Measurements from ENCODE around the gene EVI5. TPM values are rescaled to one million over a fixed set of nuclear protein-coding genes. Genes with fewer than 3 reads are reported as not detected.

EVI5 gene
- total RNA-seq, 2 experiments from 2014 or later: 25.7 to 27.9 TPM

DNA sequence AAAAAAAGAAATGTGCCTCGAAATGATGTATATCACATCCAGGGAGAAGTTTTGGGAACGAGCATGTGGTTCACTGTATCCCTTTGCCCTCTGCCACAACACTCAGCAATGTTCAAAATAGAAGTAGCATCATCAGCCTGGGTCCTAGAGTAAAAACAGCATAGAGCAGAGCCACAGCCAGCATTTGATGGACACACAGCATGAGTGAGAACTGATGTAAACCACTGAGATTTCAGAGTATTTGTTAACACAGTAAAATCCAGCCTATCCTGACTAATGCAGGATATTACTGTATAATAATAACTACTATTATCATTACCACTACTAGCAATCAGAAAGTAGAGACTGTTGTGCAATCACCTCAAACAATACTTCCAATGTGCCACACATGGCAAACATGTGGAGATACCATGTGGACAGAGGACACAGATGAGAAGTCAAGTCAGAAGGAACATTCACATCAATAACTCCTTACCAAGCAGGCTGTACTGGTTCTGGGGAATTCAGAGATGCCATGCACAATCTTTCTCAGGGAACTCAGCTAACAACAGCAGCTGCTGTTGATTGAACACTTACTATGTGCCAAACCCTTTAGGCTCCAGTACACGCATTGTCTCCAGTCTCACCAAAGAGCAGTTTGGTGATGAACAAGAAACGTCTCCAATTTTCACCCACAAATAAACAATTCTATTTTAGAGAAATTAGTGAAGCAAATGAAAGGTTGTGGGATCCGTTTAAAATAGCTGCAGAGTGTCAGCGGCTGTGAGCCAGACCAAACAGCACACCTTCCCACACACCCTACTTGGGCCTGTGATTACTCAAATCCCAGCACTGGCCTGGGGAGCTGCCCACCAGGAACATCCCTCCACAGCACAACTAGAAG is 281.6 kb downstream of the EVI5 start:
- ChIA-PET CTCF (interaction anchor here (0.8 kb wide), 1 partner anchor 18 kb away, joined by 3 read pairs; no protein-coding TSS in a partner anchor), POLR2A (interaction anchor here (0.6 to 1.2 kb wide), 4 partner anchors 17 to 204 kb away, joined by 3 to 4 read pairs (median 3); partner anchors contain the start of genes GFI1 and RPAP2)
- Mint-ChIP-seq H3K4me3 (no peak overlapping the region), H3K36me3 (ENCODE audit: low read depth) (peaks cover 4% of the 10 kb centered on the region), H3K9me3 (no peaks in the 10 kb centered on the region), H3K4me1 (ENCODE audit: low read depth) (peaks cover 41% of the 10 kb centered on the region), H3K27me3 (no peaks in the 10 kb centered on the region), H3K27ac (peak overlapping the region; percentile 66)
- TF ChIP-seq, protein P1, sequence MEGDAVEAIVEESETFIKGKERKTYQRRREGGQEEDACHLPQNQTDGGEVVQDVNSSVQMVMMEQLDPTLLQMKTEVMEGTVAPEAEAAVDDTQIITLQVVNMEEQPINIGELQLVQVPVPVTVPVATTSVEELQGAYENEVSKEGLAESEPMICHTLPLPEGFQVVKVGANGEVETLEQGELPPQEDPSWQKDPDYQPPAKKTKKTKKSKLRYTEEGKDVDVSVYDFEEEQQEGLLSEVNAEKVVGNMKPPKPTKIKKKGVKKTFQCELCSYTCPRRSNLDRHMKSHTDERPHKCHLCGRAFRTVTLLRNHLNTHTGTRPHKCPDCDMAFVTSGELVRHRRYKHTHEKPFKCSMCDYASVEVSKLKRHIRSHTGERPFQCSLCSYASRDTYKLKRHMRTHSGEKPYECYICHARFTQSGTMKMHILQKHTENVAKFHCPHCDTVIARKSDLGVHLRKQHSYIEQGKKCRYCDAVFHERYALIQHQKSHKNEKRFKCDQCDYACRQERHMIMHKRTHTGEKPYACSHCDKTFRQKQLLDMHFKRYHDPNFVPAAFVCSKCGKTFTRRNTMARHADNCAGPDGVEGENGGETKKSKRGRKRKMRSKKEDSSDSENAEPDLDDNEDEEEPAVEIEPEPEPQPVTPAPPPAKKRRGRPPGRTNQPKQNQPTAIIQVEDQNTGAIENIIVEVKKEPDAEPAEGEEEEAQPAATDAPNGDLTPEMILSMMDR (IDR thresholded peaks at IDR 0.05): no peak
- intact Hi-C loops (cut with micrococcal nuclease): no loop called here
- no peak for ATAC-seq
- DNase-seq: no peak

- H3K9me3 Mint-ChIP-seq: no peaks in the 10 kb centered on the region
- H3K27me3 Mint-ChIP-seq: no peaks in the 10 kb centered on the region
- peaks cover 41% of the 10 kb centered on the region for H3K4me1 Mint-ChIP-seq (ENCODE audit: low read depth)
- H3K4me3 Mint-ChIP-seq: no peak overlapping the region
- TF ChIP-seq, protein P1 (IDR thresholded peaks at IDR 0.05): no peak
- POLR2A ChIA-PET: no interaction called here
- intact Hi-C loops (cut with micrococcal nuclease): no loop called here
- CTCF ChIA-PET: no interaction called here
- DNase-seq (no peak), ATAC-seq (peak; percentile 81)
- peaks cover 2% of the 10 kb centered on the region for H3K36me3 Mint-ChIP-seq (ENCODE audit: low read depth)
- peak overlapping the region; percentile 56 for H3K27ac Mint-ChIP-seq
Observed at GRCh38 chr1:92502247-92502646, 282.7 kb downstream of the EVI5 start.

GRCh38 chr1:92500552-92500951 is 284.4 kb downstream of the EVI5 start:
- POLR2A ChIA-PET: interaction anchor here (0.7 kb wide), 1 partner anchor 14 kb away, joined by 3 read pairs; the partner anchor contains the start of gene GFI1
- no peaks in the 10 kb centered on the region for H3K27me3 Mint-ChIP-seq
- H3K4me3 Mint-ChIP-seq: no peak overlapping the region
- TF ChIP-seq, protein P1 (IDR thresholded peaks at IDR 0.05): no peak
- CTCF ChIA-PET: interaction anchor here (1.2 to 1.8 kb wide), 2 partner anchors 10 to 14 kb away, joined by 3 to 7 read pairs; partner anchors contain the start of gene GFI1
- DNase-seq: no peak
- no peak overlapping the region for H3K27ac Mint-ChIP-seq
- peaks cover 43% of the 10 kb centered on the region for H3K4me1 Mint-ChIP-seq (ENCODE audit: low read depth)
- H3K36me3 Mint-ChIP-seq (ENCODE audit: low read depth): peaks cover 2% of the 10 kb centered on the region
- H3K9me3 Mint-ChIP-seq: no peaks in the 10 kb centered on the region
- ATAC-seq: no peak
- intact Hi-C loops (cut with micrococcal nuclease): no loop called here

DNA sequence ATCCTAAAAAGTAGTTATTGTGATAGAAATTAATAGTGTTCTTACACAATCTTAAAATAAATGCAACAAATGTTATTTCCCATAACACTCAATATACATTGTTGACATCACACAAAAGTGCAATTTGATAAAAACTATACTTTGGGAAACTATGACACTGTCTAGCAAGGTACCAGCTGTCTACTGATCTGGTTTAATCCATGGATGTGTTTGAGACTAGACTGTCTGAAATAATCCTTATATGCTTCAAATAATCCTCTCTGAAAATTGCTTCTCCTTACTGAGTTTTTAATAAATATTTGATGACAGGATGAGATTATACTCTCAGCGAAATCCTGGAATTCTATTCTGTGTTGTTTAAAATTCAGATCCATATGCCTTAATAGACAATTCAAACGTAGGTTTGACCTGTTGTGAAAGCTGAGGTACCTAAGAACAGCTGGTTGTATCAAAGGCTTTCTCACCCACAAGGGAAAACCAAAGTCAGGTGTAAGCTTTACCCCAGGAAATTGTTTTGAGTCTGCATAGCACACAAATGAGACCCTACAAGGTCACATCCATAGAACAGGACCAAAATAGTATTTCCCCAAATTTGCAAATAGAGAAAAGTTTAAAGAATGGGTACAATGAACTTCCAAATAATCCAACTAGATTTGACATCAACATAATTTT is 289.4 kb downstream of the EVI5 start:
- TF ChIP-seq, protein P1 (IDR thresholded peaks at IDR 0.05): no peak
- DNase-seq: no peak
- ChIA-PET CTCF (interaction anchor here (1.0 kb wide), 1 partner anchor 10 kb away, joined by 3 read pairs; no protein-coding TSS in a partner anchor), POLR2A (no interaction called here)
- Mint-ChIP-seq H3K27ac (no peak overlapping the region), H3K9me3 (no peaks in the 10 kb centered on the region), H3K36me3 (ENCODE audit: low read depth) (peaks cover 12% of the 10 kb centered on the region), H3K4me3 (no peak overlapping the region), H3K27me3 (no peaks in the 10 kb centered on the region), H3K4me1 (ENCODE audit: low read depth) (peaks cover 32% of the 10 kb centered on the region)
- intact Hi-C loops (cut with micrococcal nuclease): no loop called here
- peak; percentile 52 for ATAC-seq

Measured in activated CD8-positive, alpha-beta T cell treated with anti-CD3 and anti-CD28 coated beads for 36 hours (primary cell).